ENCODE data around the gene CDC26.
A peak's percentile ranks its signal among the peaks of the same experiment; 100 is the strongest.
"Not testable (repeated sequence)": the region's sequence is repeated elsewhere in the genome, so short reads cannot be mapped to it uniquely, and the experiment has no call there.

The CDC26 gene
- total RNA-seq: 17.8 to 27.1 (median 20.1) reads per million in 4 experiments

- DNase-seq: peak; percentile 89
These were observed at the start of gene CDC26, which contains the start of gene PRPF4 for GRCh38 chr9:113275157-113276131. Gene CDC26 (minus strand): TSS chr9:113275572. CDS start chr9:113272507, 3,065 bp downstream. Gene PRPF4 (plus strand): TSS chr9:113275658. CDS start chr9:113275744, 86 bp downstream.

GRCh38 chr9:113322671-113323070 is 47.3 kb upstream of the CDC26 start:
- no peak for DNase-seq

DNA sequence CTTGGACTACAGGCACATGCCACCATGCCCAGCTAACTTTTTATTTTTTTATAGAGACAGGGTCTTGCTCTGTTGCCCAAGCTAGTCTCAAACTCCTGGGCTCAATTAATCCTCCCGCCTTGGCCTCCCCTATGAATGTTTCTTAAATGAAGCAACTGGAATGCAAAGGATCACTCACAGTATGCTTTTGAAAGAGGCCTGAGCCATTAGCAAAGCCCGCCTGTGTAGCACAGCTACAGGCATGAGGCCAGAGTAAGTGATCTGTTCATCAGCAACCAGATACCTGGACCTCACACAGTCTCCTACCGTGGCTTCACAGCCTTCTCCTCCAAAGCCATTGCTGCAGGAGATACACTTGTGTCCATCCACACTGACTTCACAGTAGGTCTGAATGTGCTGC is 44.7 kb upstream of the CDC26 start:
- DNase-seq: no peak

DNA sequence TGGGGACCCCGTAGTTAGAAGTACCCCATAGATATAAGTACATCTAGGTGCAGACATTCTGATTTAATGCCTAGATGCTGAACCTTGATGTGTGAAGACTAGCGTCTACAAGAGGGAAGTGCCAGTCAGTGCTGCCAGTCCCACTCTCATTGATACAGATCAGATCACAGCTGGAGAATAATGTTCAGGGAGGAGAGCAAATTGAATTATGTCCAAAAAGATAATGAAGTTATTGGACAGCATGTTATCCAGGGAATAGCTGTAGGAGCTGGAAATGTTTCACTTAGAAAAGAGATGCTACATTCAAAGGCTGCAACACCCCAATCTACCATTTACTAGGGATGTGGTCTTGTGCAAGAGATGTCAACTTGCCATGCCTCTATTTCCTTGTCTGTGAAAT is 43.7 kb upstream of the CDC26 start:
- DNase-seq: no peak

GRCh38 chr9:113317777-113318176 is 42.4 kb upstream of the CDC26 start:
- DNase-seq: no peak

- DNase-seq: no peak
These were observed 40.7 kb upstream of the CDC26 start for GRCh38 chr9:113316030-113316429.

- no peak for DNase-seq
These were observed 39.9 kb upstream of the CDC26 start for GRCh38 chr9:113315231-113315630.

GRCh38 chr9:113313261-113313660 is 37.9 kb upstream of the CDC26 start:
- no peak for DNase-seq

- DNase-seq: no peak
These were observed 36.6 kb upstream of the CDC26 start for GRCh38 chr9:113311961-113312360.

- no peak for DNase-seq
These were observed 35.2 kb upstream of the CDC26 start for GRCh38 chr9:113310538-113310937.

GRCh38 chr9:113309204-113309813 is 33.9 kb upstream of the CDC26 start:
- no peak for DNase-seq

DNA sequence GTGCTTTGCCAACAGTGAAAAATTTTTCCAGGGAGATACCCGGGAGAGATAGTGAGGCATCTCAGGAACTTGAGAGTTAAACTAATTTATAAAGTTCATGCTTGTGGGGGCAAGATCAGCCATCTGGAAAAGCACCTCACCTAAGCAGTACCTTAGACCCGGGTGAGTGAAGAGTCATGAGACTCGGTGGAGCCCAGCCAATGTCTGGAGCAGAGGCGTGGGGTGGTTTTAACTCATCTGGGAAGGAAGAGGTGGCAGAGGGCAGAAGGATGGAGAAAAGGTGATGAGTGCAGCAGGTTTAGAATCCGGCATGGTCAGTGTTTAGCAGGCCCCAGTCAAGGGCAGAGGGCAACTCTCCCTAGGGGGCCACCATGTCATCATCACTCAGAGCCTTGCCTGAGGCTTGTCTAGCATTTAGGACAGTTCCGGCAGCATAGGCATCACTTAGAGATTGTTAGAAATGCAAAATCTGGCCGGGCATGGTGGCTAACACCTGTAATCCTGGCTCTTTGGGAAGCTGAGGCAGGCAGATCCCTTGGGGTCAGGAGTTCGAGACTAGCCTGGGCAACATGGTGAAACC is 32.1 kb upstream of the CDC26 start:
- no peak for DNase-seq

GRCh38 chr9:113306566-113306965 is 31.2 kb upstream of the CDC26 start:
- no peak for DNase-seq

DNA sequence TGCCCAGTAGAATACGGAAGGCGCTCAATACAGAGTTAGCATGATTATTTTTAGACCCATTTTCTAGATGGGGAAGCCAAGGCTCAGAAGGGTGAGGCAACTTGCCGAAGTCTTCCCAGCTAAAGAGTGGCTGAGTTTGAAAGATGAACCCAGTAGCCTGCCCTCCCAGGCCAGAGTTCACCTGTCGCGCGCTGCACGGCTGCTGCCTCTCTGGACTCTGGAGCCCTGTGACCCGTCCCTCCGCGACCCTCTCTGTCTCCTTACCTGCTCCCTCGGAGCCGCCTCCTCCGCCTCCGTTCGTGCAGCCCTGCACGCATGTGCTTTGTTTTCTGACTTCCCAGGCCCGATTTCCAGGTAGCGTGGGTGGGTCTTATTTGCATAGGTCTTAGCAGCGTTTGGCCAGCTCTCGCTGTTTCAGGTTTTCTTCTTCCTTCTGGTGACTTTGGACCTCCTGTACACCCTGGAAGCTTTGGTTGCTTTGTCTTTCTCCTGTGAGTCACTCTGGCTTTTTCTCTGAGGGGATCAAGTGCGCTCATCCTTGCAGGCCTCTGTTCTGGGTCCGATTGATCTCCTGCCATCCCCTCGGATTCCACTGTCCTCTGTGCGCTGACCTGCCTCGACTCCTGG is 27.5 kb upstream of the CDC26 start, which contains the start of gene RNF183:
Gene RNF183 (minus strand): TSS at position 585 of the 627 bp plus-strand sequence. CDS start 5,192 bp downstream, outside the sequence.
- DNase-seq: no peak

DNA sequence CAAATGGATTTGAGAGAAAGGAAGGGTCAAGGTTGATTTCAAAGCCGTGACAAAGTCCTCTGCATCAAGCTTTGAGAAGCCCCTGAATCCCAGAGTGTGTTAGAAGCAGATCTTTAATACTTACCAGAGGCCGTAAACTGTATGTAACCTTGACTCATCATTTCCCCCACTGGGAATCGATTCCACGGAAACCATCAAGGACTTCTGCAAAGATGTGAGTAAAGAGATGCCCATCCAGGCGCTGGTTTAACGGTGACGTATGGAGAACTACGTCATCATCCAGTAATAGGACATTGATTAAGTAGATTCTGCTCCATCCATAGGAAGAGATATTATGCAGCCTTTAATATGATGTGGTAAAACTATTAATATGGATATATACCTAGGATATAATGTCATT is 26.2 kb upstream of the CDC26 start:
- DNase-seq: no peak

GRCh38 chr9:113299800-113300292 is 24.5 kb upstream of the CDC26 start:
- no peak for DNase-seq

DNA sequence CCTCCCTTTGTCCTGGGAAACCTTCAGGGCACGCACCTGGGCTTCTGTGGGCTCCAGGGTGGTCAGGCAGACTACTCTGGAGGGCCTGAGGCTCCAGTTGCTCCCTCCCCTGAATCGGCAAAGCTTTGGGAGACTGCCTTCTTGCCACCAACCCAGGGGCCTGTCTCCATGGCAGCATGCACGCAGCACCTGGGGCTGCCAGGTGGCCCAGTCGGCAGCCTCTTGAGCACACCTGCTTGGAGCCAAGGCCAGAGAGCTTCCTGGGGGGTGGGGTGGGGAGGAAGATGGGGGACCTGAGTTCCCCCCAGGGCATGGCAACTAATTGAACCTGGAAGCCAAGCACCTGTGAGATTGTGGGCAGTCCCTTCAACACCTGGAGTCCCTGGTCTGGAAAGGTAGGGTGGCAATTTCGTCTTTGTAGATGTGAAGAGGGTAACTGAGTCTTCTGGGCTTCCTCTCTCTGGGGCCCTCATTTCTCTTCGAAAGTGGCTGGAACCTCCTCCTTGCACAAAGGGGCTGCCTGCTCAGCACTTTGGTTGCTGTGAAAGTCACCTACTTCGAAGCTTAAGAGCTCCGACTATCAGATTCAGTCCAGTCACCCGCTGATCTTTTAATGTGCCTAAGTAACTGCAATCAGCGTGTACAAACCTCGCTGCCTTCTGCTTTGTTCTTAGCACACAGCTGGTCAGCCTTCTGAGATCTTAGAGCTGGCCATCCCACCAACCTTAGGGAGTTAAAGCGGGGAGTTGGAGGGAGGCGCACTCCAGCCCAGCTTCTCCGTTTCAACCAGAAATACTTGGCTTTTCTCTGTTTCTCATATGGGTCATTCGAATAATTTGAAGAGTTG is 23.8 kb upstream of the CDC26 start:
- no peak for DNase-seq

GRCh38 chr9:113298311-113298710 is 22.9 kb upstream of the CDC26 start:
- no peak for DNase-seq

DNA sequence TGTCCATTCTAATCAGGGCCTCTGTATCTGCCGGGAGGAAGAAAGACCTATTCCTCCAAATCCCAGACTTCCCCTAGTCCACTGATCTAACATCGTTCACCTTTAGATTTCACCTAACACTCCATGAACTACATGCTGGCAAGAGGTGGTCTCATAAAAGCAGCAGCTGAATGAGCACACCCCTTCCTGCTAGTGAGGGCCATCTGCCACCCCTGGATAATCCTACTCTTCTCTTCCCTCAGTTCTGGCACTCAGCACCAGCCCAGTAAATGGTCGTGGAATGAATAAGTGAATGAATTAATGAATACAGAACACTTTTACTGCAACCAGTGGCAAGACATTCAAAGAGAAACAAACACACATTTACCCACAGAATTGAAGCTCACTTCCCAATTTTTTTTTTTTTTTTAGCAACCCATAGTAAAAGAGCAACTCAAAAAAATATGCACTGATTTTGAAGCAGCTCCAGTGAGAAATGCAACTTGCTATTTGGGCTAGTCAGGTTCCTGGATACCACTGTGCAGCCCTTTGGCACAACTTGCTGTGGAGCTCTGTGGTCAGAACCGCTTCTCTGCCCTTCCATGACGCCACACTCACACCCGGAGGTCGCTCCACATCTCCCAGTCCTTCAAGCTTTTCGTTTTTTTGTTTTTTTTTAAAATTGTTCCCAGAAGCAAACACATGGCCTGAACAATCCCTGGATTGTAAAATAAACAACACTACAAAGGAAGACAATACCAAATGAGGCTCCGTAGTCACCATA is 21.6 kb upstream of the CDC26 start:
- DNase-seq: no peak

DNA sequence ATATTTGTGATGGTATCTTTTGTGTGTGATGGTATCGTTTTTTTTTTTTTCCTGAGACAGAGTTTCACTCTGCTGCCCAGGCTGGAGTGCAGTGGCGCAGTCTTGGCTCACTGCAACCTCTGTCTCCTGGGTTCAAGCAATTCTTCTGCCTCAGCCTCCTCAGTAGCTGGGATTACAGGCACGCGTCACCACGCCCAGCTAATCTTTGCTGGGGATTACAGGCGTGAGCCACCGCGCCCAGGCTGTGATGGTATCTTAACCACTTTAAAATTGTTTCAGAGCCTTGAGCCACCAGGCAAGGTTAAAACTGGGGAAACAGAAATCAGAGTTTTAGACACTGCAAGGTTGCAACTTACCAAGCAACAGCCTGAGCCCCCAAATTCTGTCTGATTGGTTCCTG is 20.9 kb upstream of the CDC26 start:
- not testable (repeated sequence) for DNase-seq
